ENCODE measurements around the gene SPOCK2.

- no peak for TF ChIP-seq CTCF (IDR thresholded peaks at IDR 0.05)
- no peak for TF ChIP-seq POLR2AphosphoS5 (IDR thresholded peaks at IDR 0.05)
- no peak for TF ChIP-seq POLR2A (IDR thresholded peaks at IDR 0.05)
Observed at GRCh38 chr10:72038458-72039001, 49.8 kb downstream of the SPOCK2 start.
